Muscle of back (tissue), 10 donors: ENCODE data around the gene EFCAB14. TPM values are rescaled to one million over a fixed set of nuclear protein-coding genes. Genes with fewer than 3 reads are reported as not detected.

ENCODE experiments used
- polyA plus RNA-seq, 10 donors: library from polyadenylated mRNA; unstranded; fragments of 120-200 nt; gene quantifications; one replicate each; pipeline ENCODE4 v1.2.1, GENCODE V29; 2013; ENCODE audit not compliant: insufficient read length in 10 of 10

Gene EFCAB14
- polyA plus RNA-seq, 10 donors = 77.9 to 111 (median 101) TPM

Other genes with a start within 250 kb of the EFCAB14 start
- under 1 TPM in 1 of 10 donors, not detected in 9; 0.11 TPM for gene DMBX1, start 229.3 kb downstream of the EFCAB14 start, polyA plus RNA-seq
- not detected for gene KNCN, start 167.5 kb downstream of the EFCAB14 start, polyA plus RNA-seq
- gene MKNK1, start 114.8 kb downstream of the EFCAB14 start, polyA plus RNA-seq = 10 to 100 TPM; 19.3 to 42.8 (median 25.2) TPM
- 10 to 100 TPM; 11.5 to 15.7 (median 12.7) TPM for gene MOB3C, start 102.3 kb downstream of the EFCAB14 start, polyA plus RNA-seq
- gene ATPAF1, start 50.8 kb downstream of the EFCAB14 start, polyA plus RNA-seq = 10 to 100 TPM; 52.2 to 70.5 (median 57.9) TPM
- gene TEX38, start 47.3 kb downstream of the EFCAB14 start, polyA plus RNA-seq = under 1 TPM in 4 of 10 donors, not detected in 6; 0.15 to 0.24 (median 0.21) TPM
- under 1 TPM in 4 of 10 donors, not detected in 6; 0.28 to 0.96 (median 0.51) TPM for gene CYP4B1, start 79.9 kb upstream of the EFCAB14 start, polyA plus RNA-seq
- under 1 TPM in 5 of 10 donors, not detected in 5; 0.12 to 0.50 (median 0.19) TPM for gene CYP4A11, start 222.4 kb upstream of the EFCAB14 start, polyA plus RNA-seq